Dedifferentiated amniotic fluid mesenchymal stem cell (primary cell): ENCODE data around the gene BLTP2.

Experiments
- DNase-seq: peaks from one replicate; pipeline ENCODE4 v3.0.0-alpha.2; 2016; ENCODE audit errors: extremely low spot score

The BLTP2 gene

GRCh38 chr17:28598799-28599310, 46.1 kb downstream of the BLTP2 start, which contains the start of gene SPAG5:
Gene SPAG5 (minus strand): TSS chr17:28599025. CDS start chr17:28598946, 79 bp downstream.
- peak; percentile 86 for DNase-seq

DNA sequence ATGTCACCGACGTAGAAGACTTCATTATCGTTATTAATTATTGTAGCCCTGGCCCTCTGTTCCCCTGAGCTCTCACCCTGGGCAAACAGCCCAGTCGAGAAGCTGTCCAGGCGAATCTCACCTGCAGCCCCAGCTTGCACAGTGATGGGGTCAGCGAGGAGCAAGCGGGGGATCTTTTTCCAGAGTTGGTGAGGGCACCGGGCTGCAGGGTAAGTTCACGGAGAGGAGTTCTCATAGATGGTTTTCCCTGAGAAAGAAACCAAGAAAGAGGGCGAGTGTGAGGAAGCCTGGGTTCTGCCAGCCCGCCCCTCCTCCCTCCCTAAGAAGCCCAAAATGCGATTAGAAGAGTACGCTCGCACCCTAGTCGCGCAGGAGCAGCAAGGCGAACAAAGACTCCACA, 46.6 kb downstream of the BLTP2 start:
- no peak for DNase-seq

GRCh38 chr17:28597606-28598383, 47.2 kb downstream of the BLTP2 start:
- no peak for DNase-seq
